IMR-90 (cell line): Measurements from ENCODE around the gene TFAP2A. TPM values are rescaled to one million over a fixed set of nuclear protein-coding genes. Genes with fewer than 3 reads are reported as not detected.

ENCODE experiments used
- ATAC-seq: fragments of 200-7000 bp; cut with Tn5 transposase; 2 replicates; pipeline ENCODE4 v1.9.1; 2020; ENCODE audit warnings: low read depth, mild to moderate bottlenecking, moderate library complexity
- BruUV-seq: library from RNA; stranded (reverse); fragments of 400-500 nt; replicated peaks from 2 replicates; lab custom pipeline; 2021; lab: Mats Ljungman, UMichigan
- CTCF ChIA-PET: fragments of 300-600 bp; formaldehyde crosslinking; extraction: SDS; loops from one replicate; lab custom pipeline; 2021; ENCODE audit warnings: antibody characterized with exemption; lab: Yijun Ruan, JAX
- POLR2A ChIA-PET: fragments of 300-600 bp; sonication (Branson Sonifier 250); formaldehyde crosslinking; loops from one replicate; lab custom pipeline; 2022; ENCODE audit warnings: antibody characterized with exemption; ENCODE audit not compliant: unreplicated experiment; lab: Charles Lee
- DNase-seq: peaks from one replicate; pipeline ENCODE4 v3.0.0; 2013
- H2AFZ ChIP-seq: replicated peaks from 2 replicates; pipeline ENCODE3; 2013; ENCODE audit warnings: low read length, mild to moderate bottlenecking; ENCODE audit not compliant: poor library complexity
- H2AK5ac ChIP-seq: 2 replicates; pipeline ENCODE4 v1.6.1; 2013; ENCODE audit warnings: low read depth, low read length, inconsistent platforms
- H2AK9ac ChIP-seq: replicated peaks from 2 replicates; pipeline ENCODE3; 2013; ENCODE audit warnings: mild to moderate bottlenecking, low read depth, low read length, moderate library complexity; ENCODE audit not compliant: poor library complexity
- H2BK120ac ChIP-seq: 2 replicates; pipeline ENCODE4 v1.6.1; 2013; ENCODE audit warnings: low read depth, low read length, inconsistent platforms
- H2BK15ac ChIP-seq: 3 replicates; pipeline ENCODE4 v1.6.1; 2013; ENCODE audit warnings: low read depth, low read length, inconsistent platforms
- H2BK20ac ChIP-seq: 2 replicates; pipeline ENCODE4 v1.6.1; 2013; ENCODE audit warnings: low read depth, mild to moderate bottlenecking, inconsistent platforms, low read length, moderate library complexity
- H2BK5ac ChIP-seq: 2 replicates; pipeline ENCODE4 v1.6.1; 2013; ENCODE audit warnings: mild to moderate bottlenecking, low read depth, low read length, inconsistent platforms; ENCODE audit not compliant: poor library complexity, severe bottlenecking
- H3K14ac ChIP-seq: replicated peaks from 2 replicates; pipeline ENCODE4 v1.6.1; 2013; ENCODE audit warnings: low read depth, low read length, inconsistent platforms
- H3K18ac ChIP-seq: 2 replicates; pipeline ENCODE4 v1.6.1; 2013; ENCODE audit warnings: low read depth, low read length, control low read depth
- H3K23ac ChIP-seq: 2 replicates; pipeline ENCODE4 v1.6.1; 2013; ENCODE audit warnings: low read depth, low read length, inconsistent platforms
- H3K27ac ChIP-seq: 2 replicates; pipeline ENCODE4 v1.5.1; 2013; ENCODE audit warnings: mild to moderate bottlenecking, control low read depth, low read length; ENCODE audit not compliant: insufficient read depth
- H3K27me3 ChIP-seq: 2 replicates; pipeline ENCODE4 v1.6.1; 2013; ENCODE audit warnings: low read length; ENCODE audit not compliant: control insufficient read depth, insufficient read depth
- H3K36me3 ChIP-seq: 2 replicates; pipeline ENCODE4 v1.6.1; 2013; ENCODE audit warnings: low read length, mixed read lengths; ENCODE audit not compliant: control insufficient read depth, insufficient read depth
- H3K4ac ChIP-seq: 2 replicates; pipeline ENCODE4 v1.6.1; 2013; ENCODE audit warnings: low read depth, low read length, inconsistent platforms
- H3K4me1 ChIP-seq: 2 replicates; pipeline ENCODE4 v1.6.1; 2013; ENCODE audit warnings: low read length, mixed read lengths; ENCODE audit not compliant: control insufficient read depth, insufficient read depth
- H3K4me2 ChIP-seq: 2 replicates; pipeline ENCODE4 v1.6.1; 2013; ENCODE audit warnings: low read depth, mild to moderate bottlenecking, control low read depth, low read length, moderate library complexity
- H3K4me3 ChIP-seq: 2 replicates; pipeline ENCODE4 v1.5.1; 2013; ENCODE audit warnings: low read depth, mild to moderate bottlenecking, control low read depth, low read length, moderate library complexity; ENCODE audit not compliant: insufficient read depth
- H3K56ac ChIP-seq: 2 replicates; pipeline ENCODE4 v1.6.1; 2013; ENCODE audit warnings: low read length, inconsistent platforms; ENCODE audit not compliant: insufficient read depth; ENCODE audit errors: extremely low read depth
- H3K79me1 ChIP-seq, 2 experiments: 2 replicates each; pipeline ENCODE4 v1.6.1; 2013; ENCODE audit warnings: low read length in 2 of 2, inconsistent platforms in 1 of 2, low read depth in 1 of 2
- H3K9ac ChIP-seq: 2 replicates; pipeline ENCODE4 v1.6.1; 2013; ENCODE audit warnings: low read depth, low read length, control low read depth
- H3K9me1 ChIP-seq: 2 replicates; pipeline ENCODE4 v1.6.1; 2013; ENCODE audit warnings: low read length, inconsistent platforms; ENCODE audit not compliant: insufficient read depth
- H3K9me3 ChIP-seq: 2 replicates; pipeline ENCODE4 v1.6.1; 2013; ENCODE audit warnings: low read length; ENCODE audit not compliant: control insufficient read depth, insufficient read depth
- H4K20me1 ChIP-seq: 2 replicates; pipeline ENCODE4 v1.6.1; 2013; ENCODE audit warnings: low read length, inconsistent platforms; ENCODE audit not compliant: insufficient read depth
- H4K5ac ChIP-seq: 2 replicates; pipeline ENCODE4 v1.6.1; 2013; ENCODE audit warnings: mild to moderate bottlenecking, low read depth, low read length, control low read depth
- H4K8ac ChIP-seq, 2 experiments: 2 replicates each; pipeline ENCODE4 v1.6.1; 2013; ENCODE audit warnings: low read depth in 2 of 2, low read length in 2 of 2, control low read depth in 1 of 2, inconsistent platforms in 1 of 2
- H4K91ac ChIP-seq: 2 replicates; pipeline ENCODE4 v1.6.1; 2013; ENCODE audit warnings: low read depth, low read length, inconsistent platforms; ENCODE audit not compliant: insufficient read depth
- RFX5 ChIP-seq: IDR thresholded peaks from 2 replicates; pipeline ENCODE4 v1.8.0; 2012; ENCODE audit warnings: low read depth, mild to moderate bottlenecking, low read length, moderate library complexity
- WGBS, 2 experiments: methylation state at CpG; one replicate each; pipeline versions ENCODE4 v1.1.5 to v1.1.7; 2013; ENCODE audit warnings: missing lambda C conversion rate in 2 of 2; ENCODE audit not compliant: insufficient read length in 1 of 2; ENCODE audit errors: extremely low coverage in 2 of 2; 5-methylcytosine and 5-hydroxymethylcytosine counted together
- dilution Hi-C: fragments of 300-500 bp; cut with HindIII; formaldehyde crosslinking; loops from one replicate; pipeline ENCODE4 v1.14.3; 2018; ENCODE audit warnings: low sequenced_read_pairs; ENCODE audit not compliant: unreplicated experiment
- in situ Hi-C: fragments of 300-500 bp; cut with MboI; formaldehyde crosslinking; loops from 3 replicates; pipeline ENCODE4 v1.14.3; 2019; ENCODE audit warnings: low sequenced_read_pairs, inconsistent platforms, mixed read lengths
- intact Hi-C: fragments of 100-400 bp; cut with micrococcal nuclease; formaldehyde crosslinking; loops from 2 replicates; pipeline ENCODE4 v1.10.0; 2022
- polyA plus RNA-seq, 3 experiments: library from polyadenylated mRNA; depleted of rRNA; stranded (reverse); fragments of >200 nt; gene quantifications; 2 replicates each; pipeline ENCODE4 v1.2.3, GENCODE V29; 2012; ENCODE audit warnings: low replicate concordance in 1 of 3
- total RNA-seq: library from RNA; depleted of rRNA; stranded (reverse); fragments of >200 nt; gene quantifications from 2 replicates; pipeline ENCODE4 v1.2.3, GENCODE V29; 2012

The TFAP2A gene
- total and polyA plus RNA-seq, 2 of the 4 experiments (the other 2 are of a cell fraction) = 0.72 to 7.1 TPM

- H4K20me1 ChIP-seq = no peaks in the 10 kb centered on the region
- no peak overlapping the region for H4K5ac ChIP-seq
- no peak overlapping the region for H3K56ac ChIP-seq
- no peak overlapping the region for H3K14ac ChIP-seq
- no peak overlapping the region for H3K4ac ChIP-seq
- H3K9ac ChIP-seq = no peak overlapping the region
- no peak overlapping the region for H2AK5ac ChIP-seq
- H3K27me3 ChIP-seq = no peaks in the 10 kb centered on the region
- ChIA-PET CTCF (no interaction called here), POLR2A (no interaction called here)
- H2BK15ac ChIP-seq = no peak overlapping the region
- no peak overlapping the region for H4K8ac ChIP-seq
- no peaks in the 10 kb centered on the region for H3K9me1 ChIP-seq
- TF ChIP-seq RFX5 = no peak
- WGBS, 2 experiments = no CpG with 5 or more reads among the region's 1 CpG
- intact Hi-C loops (no loop called here), in situ Hi-C loops (no loop called here), dilution Hi-C loops (no loop called here)
- no peaks in the 10 kb centered on the region for H3K79me1 ChIP-seq
- H2BK5ac ChIP-seq = no peak overlapping the region
- no peaks in the 10 kb centered on the region for H3K4me1 ChIP-seq
- H3K23ac ChIP-seq = no peak overlapping the region
- H3K36me3 ChIP-seq = no peaks in the 10 kb centered on the region
- H3K4me3 ChIP-seq = no peak overlapping the region
- H2BK120ac ChIP-seq = no peak overlapping the region
- H2AK9ac ChIP-seq = no peak overlapping the region
- ATAC-seq (no peak), DNase-seq (no peak)
- no peak overlapping the region for H4K91ac ChIP-seq
- no peak overlapping the region for H2AFZ ChIP-seq
- H3K9me3 ChIP-seq = no peaks in the 10 kb centered on the region
- no TSS peak for BruUV-seq
- H3K18ac ChIP-seq = no peak overlapping the region
- no peak overlapping the region for H3K4me2 ChIP-seq
- H2BK20ac ChIP-seq = no peak overlapping the region
- no peak overlapping the region for H3K27ac ChIP-seq
Measured at GRCh38 chr6:10448096-10448495, 33.2 kb upstream of the TFAP2A start.
